ENCODE measurements around the gene C2orf68.
"Not testable (repeated sequence)": the region's sequence is repeated elsewhere in the genome, so short reads cannot be mapped to it uniquely, and the experiment has no call there.

Gene C2orf68

GRCh38 chr2:85561280-85562212 is 50.3 kb downstream of the C2orf68 start, which contains the start of gene GGCX:
Gene GGCX (minus strand): TSS chr2:85561493. CDS start chr2:85561428, 65 bp downstream.
- peaks cover 46% of the 10 kb centered on the region for H3K4me1 Mint-ChIP-seq (ENCODE audit: low read depth)
- H3K27ac Mint-ChIP-seq: peak within 1 kb of the TSS; percentile 99
- no peaks in the 10 kb centered on the region for H3K27me3 Mint-ChIP-seq
- no peaks in the 10 kb centered on the region for H3K9me3 Mint-ChIP-seq
- H3K4me3 Mint-ChIP-seq: peak within 1 kb of the TSS; percentile 98
- H3K36me3 Mint-ChIP-seq (ENCODE audit: low read depth): peaks cover 10% of the 10 kb centered on the region

- H3K9me3 Mint-ChIP-seq: no peaks in the 10 kb centered on the region
- peak overlapping the region; percentile 98 for H3K4me3 Mint-ChIP-seq
- H3K27me3 Mint-ChIP-seq: no peaks in the 10 kb centered on the region
- peaks cover 11% of the 10 kb centered on the region for H3K36me3 Mint-ChIP-seq (ENCODE audit: low read depth)
- peaks cover 46% of the 10 kb centered on the region for H3K4me1 Mint-ChIP-seq (ENCODE audit: low read depth)
- H3K27ac Mint-ChIP-seq: peak overlapping the region; percentile 99
Observed at GRCh38 chr2:85560812-85561279, 51.0 kb downstream of the C2orf68 start.

- peak overlapping the region; percentile 99 for H3K27ac Mint-ChIP-seq
- not testable (repeated sequence) for H3K9me3 Mint-ChIP-seq, H3K27me3 Mint-ChIP-seq
- H3K4me1 Mint-ChIP-seq (ENCODE audit: low read depth): peaks cover 46% of the 10 kb centered on the region
- peak overlapping the region; percentile 98 for H3K4me3 Mint-ChIP-seq
- H3K36me3 Mint-ChIP-seq (ENCODE audit: low read depth): peaks cover 16% of the 10 kb centered on the region
Observed at GRCh38 chr2:85560403-85560726, 51.5 kb downstream of the C2orf68 start.

- Mint-ChIP-seq H3K36me3 (ENCODE audit: low read depth) (peaks cover 28% of the 10 kb centered on the region), H3K4me3 (no peak overlapping the region), H3K27me3 (no peaks in the 10 kb centered on the region), H3K27ac (no peak overlapping the region), H3K9me3 (no peaks in the 10 kb centered on the region), H3K4me1 (ENCODE audit: low read depth) (peaks cover 40% of the 10 kb centered on the region)
Observed at GRCh38 chr2:85558160-85558559, 53.7 kb downstream of the C2orf68 start.

- no peaks in the 10 kb centered on the region for H3K27me3 Mint-ChIP-seq
- H3K4me3 Mint-ChIP-seq: no peak overlapping the region
- peaks cover 28% of the 10 kb centered on the region for H3K36me3 Mint-ChIP-seq (ENCODE audit: low read depth)
- H3K9me3 Mint-ChIP-seq: no peaks in the 10 kb centered on the region
- H3K4me1 Mint-ChIP-seq (ENCODE audit: low read depth): peaks cover 36% of the 10 kb centered on the region
- H3K27ac Mint-ChIP-seq: no peak overlapping the region
Observed at GRCh38 chr2:85557130-85557529, 54.7 kb downstream of the C2orf68 start.

Measured in stimulated activated naive CD8-positive, alpha-beta T cell treated with anti-CD3 and anti-CD28 coated beads, Interleukin-15, Interleukin-2, amounts not matched to agents 100 ng/mL and 50 ng/mL, for 24 hours (primary cell).